Measurements from ENCODE around the gene ACE. TPM values are rescaled to one million over a fixed set of nuclear protein-coding genes. Genes with fewer than 3 reads are reported as not detected.

ACE gene
- total RNA-seq, 4 donors from 2014 or later, result 7.5 to 35.3 (median 14.1) TPM

GRCh38 chr17:63500543-63501390, 23.9 kb downstream of the ACE start:
- 52 to 53% methylated on average over 14 of the region's 14 CpGs for WGBS, 2 donors

GRCh38 chr17:63503341-63503705, 26.5 kb downstream of the ACE start:
- Histone ChIP-seq H3K36me3 (no peaks in the 10 kb centered on the region), H3K4me3 (no peak overlapping the region), H3K4me1 (no peaks in the 10 kb centered on the region), H3K27ac (no peak overlapping the region), H3K9me3 (peaks cover 0 to 8% (median 0%) of the 10 kb centered on the region in 4 donors), H3K27me3 (peaks cover 0 to 11% of the 10 kb centered on the region in 2 donors)
- TF ChIP-seq POLR2A (IDR thresholded peaks at IDR 0.05) (no peak), EP300 (IDR thresholded peaks at IDR 0.05) (no peak), CTCF (IDR thresholded peaks at IDR 0.05) (no peak)
- DNase-seq (ENCODE audit: low spot score in 2 of 2), result no peak
- WGBS, 2 donors, result 70 to 77% methylated on average over 8 of the region's 8 CpGs

More at GRCh38 chr17:63500543-63501390, 23.9 kb downstream of the ACE start:
- H3K4me3 ChIP-seq, result no peak overlapping the region
- peaks cover 0 to 7% (median 0%) of the 10 kb centered on the region in 4 donors for H3K9me3 ChIP-seq
- H3K4me1 ChIP-seq, result no peaks in the 10 kb centered on the region
- TF ChIP-seq EP300 (IDR thresholded peaks at IDR 0.05) (no peak), POLR2A (IDR thresholded peaks at IDR 0.05) (no peak), CTCF (IDR thresholded peaks at IDR 0.05) (no peak)
- H3K36me3 ChIP-seq, result no peaks in the 10 kb centered on the region
- H3K27me3 ChIP-seq, result peaks cover 0 to 5% of the 10 kb centered on the region in 2 donors
- no peak overlapping the region for H3K27ac ChIP-seq
- DNase-seq (ENCODE audit: low spot score in 2 of 2), result no peak

GRCh38 chr17:63504261-63504660, 27.4 kb downstream of the ACE start:
- TF ChIP-seq POLR2A (IDR thresholded peaks at IDR 0.05) (no peak), CTCF (IDR thresholded peaks at IDR 0.05) (no peak), EP300 (IDR thresholded peaks at IDR 0.05) (no peak)
- Histone ChIP-seq H3K9me3 (peaks cover 0 to 8% (median 0%) of the 10 kb centered on the region in 4 donors), H3K4me1 (no peaks in the 10 kb centered on the region), H3K4me3 (no peak overlapping the region), H3K36me3 (no peaks in the 10 kb centered on the region), H3K27ac (no peak overlapping the region), H3K27me3 (peaks cover 0 to 11% of the 10 kb centered on the region in 2 donors)
- DNase-seq (ENCODE audit: low spot score in 2 of 2), result no peak

GRCh38 chr17:63505341-63505740, 28.5 kb downstream of the ACE start:
- Histone ChIP-seq H3K36me3 (no peaks in the 10 kb centered on the region), H3K9me3 (peaks cover 0 to 8% (median 0%) of the 10 kb centered on the region in 4 donors), H3K27me3 (peaks cover 0 to 11% of the 10 kb centered on the region in 2 donors), H3K27ac (no peak overlapping the region), H3K4me1 (no peaks in the 10 kb centered on the region), H3K4me3 (no peak overlapping the region)
- TF ChIP-seq POLR2A (IDR thresholded peaks at IDR 0.05), result no peak
- no peak for TF ChIP-seq EP300 (IDR thresholded peaks at IDR 0.05)
- no peak for TF ChIP-seq CTCF (IDR thresholded peaks at IDR 0.05)
- DNase-seq (ENCODE audit: low spot score in 2 of 2), result no peak
- WGBS, 2 donors, result 83 to 85% methylated on average over 9 of the region's 9 CpGs

GRCh38 chr17:63506627-63507026, 29.8 kb downstream of the ACE start:
- H3K36me3 ChIP-seq, result no peaks in the 10 kb centered on the region
- H3K27ac ChIP-seq, result no peak overlapping the region
- no peak for TF ChIP-seq CTCF (IDR thresholded peaks at IDR 0.05)
- no peak for TF ChIP-seq POLR2A (IDR thresholded peaks at IDR 0.05)
- TF ChIP-seq EP300 (IDR thresholded peaks at IDR 0.05), result no peak
- no peak overlapping the region for H3K4me3 ChIP-seq
- H3K27me3 ChIP-seq, result peaks cover 0 to 11% of the 10 kb centered on the region in 2 donors
- no peaks in the 10 kb centered on the region for H3K4me1 ChIP-seq
- 92 to 95% methylated on average over 3 of the region's 3 CpGs for WGBS, 2 donors
- DNase-seq (ENCODE audit: low spot score in 2 of 2), result no peak
- H3K9me3 ChIP-seq, result peaks cover 0 to 8% (median 0%) of the 10 kb centered on the region in 4 donors
